RWPE2 (cell line): ENCODE results near the gene NEAT1.

Experiments used
- ATAC-seq: fragments of 200-7000 bp; cut with Tn5 transposase; 3 replicates; pipeline ENCODE4 v1.9.1; 2021; ENCODE audit warnings: low read depth
- DNase-seq: peaks from one replicate; pipeline ENCODE4 v3.0.0-alpha.2; 2020; ENCODE audit warnings: low spot score
- H3K27ac ChIP-seq: fragments of 450-650 bp; 2 replicates; pipeline ENCODE4 v1.5.1; 2017; ENCODE audit warnings: mild to moderate bottlenecking; ENCODE audit not compliant: poor library complexity, severe bottlenecking
- H3K27me3 ChIP-seq: fragments of 250-450 bp; sonication (Bioruptor Pico); 2 replicates; pipeline ENCODE4 v1.5.1; 2021; ENCODE audit warnings: mild to moderate bottlenecking, moderate library complexity; ENCODE audit not compliant: insufficient read depth, poor library complexity, severe bottlenecking
- H3K36me3 ChIP-seq: fragments of 250-450 bp; sonication (Bioruptor Pico); 2 replicates; pipeline ENCODE4 v1.5.1; 2020; ENCODE audit warnings: low read depth, mild to moderate bottlenecking, moderate library complexity
- H3K4me1 ChIP-seq: fragments of 250-450 bp; sonication (Bioruptor Pico); 2 replicates; pipeline ENCODE4 v1.5.1; 2021; ENCODE audit warnings: mild to moderate bottlenecking, moderate library complexity; ENCODE audit not compliant: insufficient read depth, poor library complexity, severe bottlenecking
- H3K4me3 ChIP-seq: fragments of 250-450 bp; sonication (Bioruptor Pico); 2 replicates; pipeline ENCODE4 v1.5.1; 2021; ENCODE audit warnings: mild to moderate bottlenecking, moderate library complexity; ENCODE audit not compliant: severe bottlenecking
- H3K9me3 ChIP-seq: fragments of 250-450 bp; sonication (Bioruptor Pico); 2 replicates; pipeline ENCODE4 v1.5.1; 2021; ENCODE audit warnings: mild to moderate bottlenecking, moderate library complexity; ENCODE audit not compliant: severe bottlenecking
- CTCF ChIP-seq: fragments of 450-650 bp; IDR thresholded peaks from one replicate; pipeline ENCODE4 v1.5.1; 2017; ENCODE audit warnings: mild to moderate bottlenecking, moderate library complexity; ENCODE audit not compliant: poor library complexity, severe bottlenecking

Gene NEAT1

GRCh38 chr11:65487467-65488272 lies 65.1 kb downstream of the NEAT1 start:
- H3K4me3 ChIP-seq = no peak overlapping the region
- peak overlapping the region; percentile 99 for H3K27ac ChIP-seq
- TF ChIP-seq CTCF = no peak
- H3K36me3 ChIP-seq = no peaks in the 10 kb centered on the region
- no peaks in the 10 kb centered on the region for H3K9me3 ChIP-seq
- no peaks in the 10 kb centered on the region for H3K27me3 ChIP-seq
- peaks cover 73% of the 10 kb centered on the region for H3K4me1 ChIP-seq
- ATAC-seq (peak; percentile 86), DNase-seq (peak; percentile 98)

GRCh38 chr11:65488273-65489034 lies 65.9 kb downstream of the NEAT1 start:
- Histone ChIP-seq H3K36me3 (no peaks in the 10 kb centered on the region), H3K4me1 (peaks cover 81% of the 10 kb centered on the region), H3K4me3 (no peak overlapping the region), H3K9me3 (no peaks in the 10 kb centered on the region), H3K27ac (peak overlapping the region; percentile 99), H3K27me3 (no peaks in the 10 kb centered on the region)
- no peak for TF ChIP-seq CTCF
- 0 out of 3 replicates have a peak, but pooled peaks have one; percentile 3 for ATAC-seq
- DNase-seq = no peak

- H3K27me3 ChIP-seq = no peaks in the 10 kb centered on the region
- no peak for TF ChIP-seq CTCF
- no peak overlapping the region for H3K4me3 ChIP-seq
- peak overlapping the region; percentile 99 for H3K27ac ChIP-seq
- peaks cover 85% of the 10 kb centered on the region for H3K4me1 ChIP-seq
- DNase-seq = no peak
- ATAC-seq = no peak
- H3K36me3 ChIP-seq = no peaks in the 10 kb centered on the region
- H3K9me3 ChIP-seq = no peaks in the 10 kb centered on the region
These were observed 66.6 kb downstream of the NEAT1 start for GRCh38 chr11:65489035-65489705.

GRCh38 chr11:65489706-65490320 lies 67.2 kb downstream of the NEAT1 start:
- ATAC-seq (no peak), DNase-seq (no peak)
- no peak for TF ChIP-seq CTCF
- Histone ChIP-seq H3K4me1 (peaks cover 91% of the 10 kb centered on the region), H3K36me3 (no peaks in the 10 kb centered on the region), H3K27me3 (no peaks in the 10 kb centered on the region), H3K9me3 (no peaks in the 10 kb centered on the region), H3K27ac (peak overlapping the region; percentile 99), H3K4me3 (no peak overlapping the region)
